RWPE1 (cell line): ENCODE measurements around the gene TMEM202.

Source experiments
- CTCF ChIA-PET: fragments of 350-600 bp; sonication (Branson Sonifier 250); formaldehyde crosslinking; extraction: SDS; loops from one replicate; lab custom pipeline; 2021; lab: Yijun Ruan, JAX
- POLR2A ChIA-PET: fragments of 400-600 bp; formaldehyde crosslinking; extraction: SDS; loops from one replicate; lab custom pipeline; 2020; ENCODE audit warnings: antibody characterized with exemption; ENCODE audit not compliant: low non-redundant PET; lab: Yijun Ruan, JAX
- DNase-seq: peaks from one replicate; pipeline ENCODE4 v3.0.0; 2012; ENCODE audit warnings: low spot score
- H3K27ac ChIP-seq: fragments of 450-650 bp; 2 replicates; pipeline ENCODE4 v1.5.1; 2017
- CTCF ChIP-seq: fragments of 450-650 bp; conservative IDR thresholded peaks from 2 replicates; pipeline ENCODE4 v1.5.1; 2017; ENCODE audit warnings: low read depth, mild to moderate bottlenecking

Gene TMEM202

GRCh38 chr15:72456684-72457083, 58.6 kb downstream of the TMEM202 start:
- DNase-seq, result no peak
- ChIA-PET POLR2A (no interaction called here), CTCF (interaction anchor here (0.6 kb wide), 1 partner anchor 1905 kb away, joined by 4 read pairs; no protein-coding TSS in a partner anchor)
- H3K27ac ChIP-seq, result no peak overlapping the region
- no peak for TF ChIP-seq CTCF
